ENCODE measurements around the gene SLC26A1.
"Not testable (repeated sequence)": the region's sequence is repeated elsewhere in the genome, so short reads cannot be mapped to it uniquely, and the experiment has no call there.

SLC26A1 gene

DNA sequence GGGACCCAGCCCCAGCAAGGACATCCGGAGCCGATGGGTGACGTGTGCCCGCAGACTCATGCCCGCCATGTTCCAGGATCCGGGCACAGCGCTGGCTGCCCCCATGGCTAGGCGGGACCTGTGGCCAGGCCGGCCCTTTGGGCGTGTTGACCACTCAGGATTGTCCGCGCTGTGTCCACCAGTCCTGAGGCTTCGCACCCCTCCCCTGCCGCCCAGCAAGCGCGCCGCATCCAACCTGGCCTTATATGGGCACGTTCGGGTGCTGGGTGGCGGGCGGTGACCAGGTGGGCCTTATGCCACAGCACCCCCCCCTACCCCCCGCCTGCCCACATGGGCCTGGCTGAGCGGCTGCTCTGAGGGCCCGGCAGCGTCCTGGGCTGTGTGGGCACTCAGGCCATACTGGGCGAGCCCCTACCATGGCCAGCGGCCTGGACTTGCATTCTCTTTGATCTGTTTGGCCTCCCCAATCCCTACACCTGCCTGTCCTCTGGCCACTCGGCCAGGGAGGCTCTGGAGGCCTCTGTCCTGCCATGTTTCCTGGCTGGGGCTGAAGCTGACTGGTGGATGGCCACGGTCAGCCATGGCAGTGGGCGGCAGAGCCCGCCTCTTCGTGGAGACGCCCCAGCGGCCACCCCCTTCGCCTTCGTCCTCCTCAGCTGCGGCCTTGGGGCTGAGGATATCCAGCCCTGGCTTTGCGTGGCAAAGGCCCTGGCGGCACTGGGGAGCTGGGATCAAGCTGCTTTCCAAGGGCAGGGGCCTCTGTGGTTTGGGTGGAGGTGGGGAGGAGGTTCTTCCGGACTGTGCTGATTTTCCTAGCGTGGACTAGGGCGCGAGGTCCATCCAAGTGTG, 20.2 kb upstream of the SLC26A1 start:
- no peak for DNase-seq (ENCODE audit: low spot score)

DNA sequence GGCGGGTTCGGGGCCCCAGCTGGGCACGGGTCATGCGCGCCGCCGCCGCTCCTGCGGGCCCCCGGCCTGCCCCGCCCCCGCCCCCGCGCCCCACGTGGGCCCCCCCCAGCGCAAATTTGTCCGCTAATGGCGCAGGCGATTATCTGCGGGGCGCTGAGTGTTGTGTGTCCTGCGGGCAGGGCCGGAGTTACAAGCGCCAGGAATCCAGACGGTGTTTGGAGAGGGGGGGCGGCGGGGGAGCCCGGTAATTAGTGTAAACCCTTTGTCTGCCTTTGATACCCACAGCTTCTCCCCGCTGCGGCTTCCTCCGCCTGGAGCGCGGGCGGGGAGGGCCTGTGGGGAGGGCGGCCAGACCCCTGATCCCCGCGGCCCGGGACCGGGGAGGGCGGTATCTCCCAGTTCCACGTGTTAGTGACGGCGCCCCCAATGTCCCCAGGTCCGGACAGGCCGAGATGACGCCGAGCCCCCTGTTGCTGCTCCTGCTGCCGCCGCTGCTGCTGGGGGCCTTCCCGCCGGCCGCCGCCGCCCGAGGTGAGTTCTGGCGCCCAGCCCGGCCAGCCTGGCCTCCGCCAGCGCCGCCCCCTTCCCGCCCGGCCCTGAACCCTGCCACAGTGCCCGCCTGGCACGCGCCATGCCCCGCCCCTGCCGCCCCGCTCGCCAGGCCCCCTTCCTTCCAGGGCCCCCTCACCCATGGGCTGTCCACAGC, 19.0 kb upstream of the SLC26A1 start:
- peak; percentile 76 for DNase-seq (ENCODE audit: low spot score)

DNA sequence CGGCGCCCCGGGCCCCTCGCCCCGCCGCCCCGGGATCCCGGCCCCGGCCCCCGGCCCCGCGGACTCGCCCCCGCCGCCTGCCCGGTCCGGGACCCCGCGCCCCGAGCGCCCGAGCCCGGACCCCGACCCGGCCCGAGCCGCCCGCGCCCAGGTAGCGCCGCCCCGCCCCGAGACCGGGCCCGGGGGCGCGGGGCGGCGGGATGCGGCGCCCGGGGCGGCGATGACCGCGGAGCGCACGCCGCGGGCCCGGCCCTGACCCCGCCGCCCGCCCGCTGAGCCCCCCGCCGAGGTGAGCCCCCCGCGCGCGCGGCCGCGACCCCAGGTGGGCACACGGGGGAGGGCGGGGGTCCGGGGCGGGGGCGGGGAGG, 18.4 kb upstream of the SLC26A1 start:
- peak; percentile 77 for DNase-seq (ENCODE audit: low spot score)

- DNase-seq (ENCODE audit: low spot score), result peak; percentile 93
These were observed 17.9 kb upstream of the SLC26A1 start, which contains the start of gene FGFRL1 for GRCh38 chr4:1011022-1011665. FGFRL1 (plus strand) TSS chr4:1011626; CDS start chr4:1012486, 860 bp downstream.

GRCh38 chr4:1010395-1011021, 17.3 kb upstream of the SLC26A1 start:
- DNase-seq (ENCODE audit: low spot score), result no peak

GRCh38 chr4:1009542-1010394, 16.6 kb upstream of the SLC26A1 start:
- peak; percentile 86 for DNase-seq (ENCODE audit: low spot score)

GRCh38 chr4:1008840-1009541, 15.8 kb upstream of the SLC26A1 start:
- no peak for DNase-seq (ENCODE audit: low spot score)

DNA sequence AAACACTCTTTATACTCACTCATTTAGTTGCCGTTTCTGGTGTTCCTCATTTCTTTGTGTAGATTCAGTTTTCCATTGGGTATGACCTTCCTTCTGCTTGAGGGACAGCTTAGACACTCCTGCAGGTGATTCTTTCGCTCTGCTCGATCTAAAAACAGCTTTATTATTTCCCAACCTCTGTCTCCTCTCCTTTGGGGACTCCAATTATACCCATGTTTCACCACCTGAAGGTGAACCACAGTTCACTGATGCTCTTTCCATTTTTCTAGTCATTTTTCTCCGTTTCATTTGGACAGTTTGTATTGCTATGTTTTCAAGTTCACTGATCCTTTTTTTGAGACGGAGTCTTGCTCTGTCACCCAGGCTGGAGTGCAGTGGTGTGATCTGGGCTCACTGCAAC, 13.7 kb upstream of the SLC26A1 start:
- DNase-seq (ENCODE audit: low spot score), result no peak

- DNase-seq (ENCODE audit: low spot score), result no peak
These were observed 11.6 kb upstream of the SLC26A1 start for GRCh38 chr4:1004557-1005485.

- no peak for DNase-seq (ENCODE audit: low spot score)
These were observed 10.8 kb upstream of the SLC26A1 start for GRCh38 chr4:1004071-1004418.

DNA sequence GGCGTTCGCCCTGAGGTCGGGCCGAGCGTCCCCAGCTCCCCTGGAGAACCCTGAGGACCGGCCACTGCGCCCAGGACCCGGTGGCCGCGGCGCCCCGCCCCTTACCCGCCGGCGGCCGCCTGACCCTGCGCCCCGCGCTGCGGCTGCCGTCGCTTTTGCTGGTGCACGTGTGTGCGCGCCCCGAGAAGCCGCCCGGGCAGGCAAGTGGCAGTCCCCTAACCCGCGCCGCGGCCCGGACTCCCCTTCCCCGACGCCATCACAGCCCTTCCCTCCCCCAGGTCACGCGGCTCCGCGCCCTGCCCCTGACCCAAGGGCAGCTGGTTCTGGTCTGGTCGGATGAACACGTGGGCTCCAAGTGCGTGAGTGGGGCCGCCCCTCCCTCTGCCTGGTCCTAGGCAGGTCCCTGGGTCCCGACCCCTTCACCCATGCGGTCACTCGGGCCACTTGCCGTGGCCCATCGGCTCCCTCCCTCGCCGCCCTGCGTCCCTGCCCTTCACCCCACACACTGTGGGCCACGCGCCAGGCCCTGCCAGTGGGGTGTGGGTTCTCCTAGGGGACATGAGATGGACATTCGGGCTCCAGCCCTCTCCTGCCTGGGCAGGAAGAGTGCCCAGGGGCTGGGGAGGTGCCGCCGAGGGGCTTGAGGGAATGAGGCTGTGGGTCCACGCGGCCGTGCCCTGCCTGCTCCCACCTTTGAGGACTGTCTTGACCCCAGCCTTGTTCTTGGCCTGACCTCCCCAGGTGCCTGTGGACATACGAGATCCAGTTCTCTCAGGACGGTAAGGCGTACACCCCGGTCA, 10.3 kb upstream of the SLC26A1 start:
- no peak for DNase-seq (ENCODE audit: low spot score)

DNA sequence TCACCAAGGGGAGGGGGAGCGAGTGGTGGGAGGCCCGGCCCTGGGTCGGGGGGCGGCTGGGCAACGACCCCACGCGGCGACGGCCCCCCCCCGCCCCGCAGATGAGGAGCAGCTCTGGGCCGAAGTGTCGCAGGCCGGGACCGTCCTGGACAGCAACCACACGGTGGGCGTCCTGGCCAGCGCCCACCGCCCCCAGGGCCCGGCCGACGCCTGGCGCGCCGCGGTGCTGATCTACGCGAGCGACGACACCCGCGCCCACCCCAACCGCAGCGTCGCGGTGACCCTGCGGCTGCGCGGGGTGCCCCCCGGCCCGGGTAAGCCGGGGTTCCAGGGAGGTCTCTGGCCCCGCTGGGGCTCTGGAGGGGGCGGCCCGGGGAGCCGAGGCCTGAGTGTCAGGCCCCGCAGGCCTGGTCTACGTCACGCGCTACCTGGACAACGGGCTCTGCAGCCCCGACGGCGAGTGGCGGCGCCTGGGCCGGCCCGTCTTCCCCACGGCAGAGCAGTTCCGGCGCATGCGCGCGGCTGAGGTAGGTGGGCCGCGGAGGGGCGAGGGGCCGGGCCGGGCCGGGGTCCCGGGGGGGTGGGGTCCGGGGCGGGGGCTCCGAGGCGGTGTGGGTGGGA, 9.5 kb upstream of the SLC26A1 start:
- DNase-seq (ENCODE audit: low spot score), result no peak

GRCh38 chr4:1002131-1002630, 9.0 kb upstream of the SLC26A1 start:
- DNase-seq (ENCODE audit: low spot score), result no peak

GRCh38 chr4:1001561-1002130, 8.4 kb upstream of the SLC26A1 start:
- no peak for DNase-seq (ENCODE audit: low spot score)

DNA sequence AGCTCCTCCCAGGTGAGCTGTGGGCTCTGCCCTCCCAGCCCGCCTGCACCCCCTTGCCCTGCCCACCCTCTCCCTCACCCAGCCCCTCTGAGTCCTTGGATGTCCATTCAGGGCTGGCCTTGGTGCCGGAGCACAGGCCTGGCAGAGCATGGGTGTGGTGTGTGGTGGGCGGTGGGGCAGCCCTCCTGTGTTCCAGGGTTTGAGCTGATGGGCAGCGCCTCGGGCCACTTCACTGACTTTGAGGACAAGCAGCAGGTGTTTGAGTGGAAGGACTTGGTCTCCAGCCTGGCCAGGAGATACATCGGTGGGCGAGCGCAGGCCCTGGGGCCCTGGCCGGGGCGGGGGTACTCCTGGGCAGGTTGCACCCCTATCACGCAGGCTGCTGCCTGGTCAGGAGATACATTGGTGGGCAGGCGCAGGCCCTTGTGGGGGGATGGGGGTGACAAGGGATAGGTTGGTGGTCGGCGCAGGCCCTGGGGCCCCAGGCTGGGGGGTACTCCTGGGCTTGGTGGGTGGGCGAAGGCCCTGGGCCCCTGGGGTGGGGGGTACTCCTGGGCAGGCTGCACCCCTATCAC, 7.6 kb upstream of the SLC26A1 start:
- no peak for DNase-seq (ENCODE audit: low spot score)

DNA sequence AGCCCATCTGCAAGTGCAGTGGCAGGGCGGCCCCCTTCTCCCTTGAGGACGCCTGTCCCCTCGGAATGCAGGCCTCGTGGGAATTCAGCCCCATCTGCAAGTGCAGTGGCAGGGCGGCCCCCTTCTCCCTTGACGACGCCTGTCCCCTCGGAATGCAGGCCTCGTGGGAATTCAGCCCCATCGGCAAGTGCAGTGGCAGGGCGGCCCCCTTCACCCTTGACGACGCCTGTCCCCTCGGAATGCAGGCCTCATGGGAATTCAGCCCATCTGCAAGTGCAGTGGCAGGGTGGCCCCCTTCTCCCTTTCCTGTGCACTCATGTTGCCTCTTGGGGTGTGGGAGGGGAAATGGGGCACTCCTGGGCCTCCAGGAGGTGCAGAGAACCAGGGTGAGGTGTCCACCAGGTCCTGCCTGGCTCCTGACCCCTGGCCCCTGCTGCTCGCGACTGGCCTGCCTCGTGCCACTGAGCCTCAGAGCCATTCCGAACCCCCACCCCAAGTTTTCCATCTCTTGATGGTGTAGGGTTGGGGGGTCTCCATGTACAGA, 6.8 kb upstream of the SLC26A1 start:
- no peak for DNase-seq (ENCODE audit: low spot score)

DNA sequence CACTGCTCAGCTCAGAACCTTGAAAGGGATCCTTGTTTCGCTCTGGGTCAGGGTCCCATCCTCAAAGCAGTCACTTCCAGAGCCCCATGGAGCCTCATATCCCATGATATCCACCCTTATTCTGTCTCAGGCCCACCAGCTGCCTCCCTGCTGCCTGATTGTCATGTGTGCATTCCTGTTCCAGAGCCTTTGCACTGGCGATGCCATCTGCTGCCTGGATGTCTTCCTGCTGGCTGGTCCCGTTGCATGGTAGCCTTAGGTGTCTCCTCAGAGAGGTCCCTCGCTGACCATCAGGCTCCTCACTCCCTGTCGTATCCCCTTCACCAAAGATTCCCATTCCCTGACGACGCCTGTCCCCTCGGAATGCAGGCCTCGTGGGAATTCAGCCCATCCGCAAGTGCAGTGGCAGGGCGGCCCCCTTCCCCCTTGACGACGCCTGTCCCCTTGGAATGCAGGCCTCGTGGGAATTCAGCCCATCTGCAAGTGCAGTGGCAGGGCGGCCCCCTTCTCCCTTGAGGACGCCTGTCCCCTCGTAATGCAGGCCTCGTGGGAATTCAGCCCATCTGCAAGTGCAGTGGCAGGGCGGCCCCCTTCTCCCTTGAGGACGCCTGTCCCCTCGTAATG, 6.1 kb upstream of the SLC26A1 start:
- not testable (repeated sequence) for DNase-seq (ENCODE audit: low spot score)

Data from iPS-NIHi11 (cell line).